ENCODE results near the gene DALRD3. TPM values are rescaled to one million over a fixed set of nuclear protein-coding genes. Genes with fewer than 3 reads are reported as not detected.

The DALRD3 gene
- total and polyA plus RNA-seq, 9 donors = 21.1 to 74.9 (median 27.5) TPM

DNA sequence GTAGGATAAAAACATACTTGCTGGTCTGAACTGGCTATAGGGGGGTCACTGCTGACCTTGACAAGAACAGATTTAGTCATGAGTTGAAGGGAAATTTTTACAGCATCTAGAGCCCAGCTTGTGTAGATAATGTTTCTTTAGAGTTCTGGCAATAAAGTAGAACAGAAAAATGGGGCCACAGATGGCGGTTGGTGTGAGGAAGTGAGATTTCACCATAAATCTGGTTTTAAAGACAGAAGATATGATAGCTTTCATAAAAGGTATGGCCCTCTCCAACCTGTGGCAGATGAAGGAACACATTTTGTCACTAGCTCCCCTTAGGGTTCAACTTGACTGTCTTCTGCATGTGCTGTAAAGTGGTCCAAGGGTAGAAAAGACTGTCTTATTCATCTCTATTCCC lies 35.2 kb upstream of the DALRD3 start:
- Histone ChIP-seq H3K9me3 (no peaks in the 10 kb centered on the region), H3K27ac (no peak overlapping the region), H3K4me3 (no peak overlapping the region), H3K36me3 (no peaks in the 10 kb centered on the region), H3K27me3 (no peaks in the 10 kb centered on the region), H3K4me1 (ENCODE audit: insufficient read depth) (no peaks in the 10 kb centered on the region)
- TF ChIP-seq, protein P1, sequence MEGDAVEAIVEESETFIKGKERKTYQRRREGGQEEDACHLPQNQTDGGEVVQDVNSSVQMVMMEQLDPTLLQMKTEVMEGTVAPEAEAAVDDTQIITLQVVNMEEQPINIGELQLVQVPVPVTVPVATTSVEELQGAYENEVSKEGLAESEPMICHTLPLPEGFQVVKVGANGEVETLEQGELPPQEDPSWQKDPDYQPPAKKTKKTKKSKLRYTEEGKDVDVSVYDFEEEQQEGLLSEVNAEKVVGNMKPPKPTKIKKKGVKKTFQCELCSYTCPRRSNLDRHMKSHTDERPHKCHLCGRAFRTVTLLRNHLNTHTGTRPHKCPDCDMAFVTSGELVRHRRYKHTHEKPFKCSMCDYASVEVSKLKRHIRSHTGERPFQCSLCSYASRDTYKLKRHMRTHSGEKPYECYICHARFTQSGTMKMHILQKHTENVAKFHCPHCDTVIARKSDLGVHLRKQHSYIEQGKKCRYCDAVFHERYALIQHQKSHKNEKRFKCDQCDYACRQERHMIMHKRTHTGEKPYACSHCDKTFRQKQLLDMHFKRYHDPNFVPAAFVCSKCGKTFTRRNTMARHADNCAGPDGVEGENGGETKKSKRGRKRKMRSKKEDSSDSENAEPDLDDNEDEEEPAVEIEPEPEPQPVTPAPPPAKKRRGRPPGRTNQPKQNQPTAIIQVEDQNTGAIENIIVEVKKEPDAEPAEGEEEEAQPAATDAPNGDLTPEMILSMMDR (IDR thresholded peaks at IDR 0.05) = no peak
- no peak for TF ChIP-seq EP300 (IDR thresholded peaks at IDR 0.05)
- TF ChIP-seq POLR2A (IDR thresholded peaks at IDR 0.05) = no peak
- 95 to 100% (median 95%) methylated on average over 1 of the region's 1 CpG for WGBS, 3 donors
- intact Hi-C loops (cut with DNase I) = no loop called here
- no peak for DNase-seq

- no peaks in the 10 kb centered on the region for H3K27me3 ChIP-seq
- H3K9me3 ChIP-seq = no peaks in the 10 kb centered on the region
- intact Hi-C loops (cut with DNase I) = no loop called here
- peaks cover 2% of the 10 kb centered on the region for H3K4me1 ChIP-seq (ENCODE audit: insufficient read depth)
- TF ChIP-seq, protein P1 (IDR thresholded peaks at IDR 0.05) = no peak
- TF ChIP-seq POLR2A (IDR thresholded peaks at IDR 0.05) (no peak), EP300 (IDR thresholded peaks at IDR 0.05) (no peak)
- no peak for DNase-seq
- H3K27ac ChIP-seq = no peak overlapping the region
- 94 to 95% (median 95%) methylated on average over 3 of the region's 3 CpGs for WGBS, 3 donors
- H3K36me3 ChIP-seq = no peaks in the 10 kb centered on the region
- no peak overlapping the region for H3K4me3 ChIP-seq
Observed at GRCh38 chr3:49035281-49035680, 16.9 kb upstream of the DALRD3 start.

- Histone ChIP-seq H3K36me3 (no peaks in the 10 kb centered on the region), H3K27me3 (no peaks in the 10 kb centered on the region), H3K27ac (no peak overlapping the region), H3K9me3 (no peaks in the 10 kb centered on the region), H3K4me1 (ENCODE audit: insufficient read depth) (peaks cover 2% of the 10 kb centered on the region), H3K4me3 (no peak overlapping the region)
- DNase-seq = no peak
- intact Hi-C loops (cut with DNase I) = loop anchor here in 1 of 4 donors (5.0 kb wide), 1 partner anchor 58 kb away; the partner anchor contains the start of gene QRICH1
- WGBS, 3 donors = 82 to 91% (median 84%) methylated on average over 2 of the region's 2 CpGs
- TF ChIP-seq POLR2A (IDR thresholded peaks at IDR 0.05) = no peak
- TF ChIP-seq EP300 (IDR thresholded peaks at IDR 0.05) = no peak
- TF ChIP-seq, protein P1 (IDR thresholded peaks at IDR 0.05) = no peak
Observed at GRCh38 chr3:49034650-49035049, 16.3 kb upstream of the DALRD3 start.

- Histone ChIP-seq H3K4me1 (ENCODE audit: insufficient read depth) (peaks cover 2% of the 10 kb centered on the region), H3K27me3 (no peaks in the 10 kb centered on the region), H3K36me3 (no peaks in the 10 kb centered on the region), H3K27ac (no peak overlapping the region), H3K4me3 (no peak overlapping the region), H3K9me3 (no peaks in the 10 kb centered on the region)
- 68 to 83% (median 79%) methylated on average over 6 of the region's 6 CpGs for WGBS, 3 donors
- intact Hi-C loops (cut with DNase I) = loop anchor here in 1 of 4 donors (5.0 kb wide), 1 partner anchor 60 kb away; the partner anchor contains the start of gene QRICH1
- DNase-seq = no peak
- TF ChIP-seq POLR2A (IDR thresholded peaks at IDR 0.05) = no peak
- no peak for TF ChIP-seq EP300 (IDR thresholded peaks at IDR 0.05)
- TF ChIP-seq, protein P1 (IDR thresholded peaks at IDR 0.05) = no peak
Observed at GRCh38 chr3:49032646-49033304, 14.4 kb upstream of the DALRD3 start.

Data from ovary (tissue), 9 donors.